ENCODE measurements around the gene PLPP1. TPM values are rescaled to one million over a fixed set of nuclear protein-coding genes. Genes with fewer than 3 reads are reported as not detected.

Gene PLPP1
- 12.8 TPM for polyA plus RNA-seq (2012; ENCODE audit: insufficient read length, low read depth)

DNA sequence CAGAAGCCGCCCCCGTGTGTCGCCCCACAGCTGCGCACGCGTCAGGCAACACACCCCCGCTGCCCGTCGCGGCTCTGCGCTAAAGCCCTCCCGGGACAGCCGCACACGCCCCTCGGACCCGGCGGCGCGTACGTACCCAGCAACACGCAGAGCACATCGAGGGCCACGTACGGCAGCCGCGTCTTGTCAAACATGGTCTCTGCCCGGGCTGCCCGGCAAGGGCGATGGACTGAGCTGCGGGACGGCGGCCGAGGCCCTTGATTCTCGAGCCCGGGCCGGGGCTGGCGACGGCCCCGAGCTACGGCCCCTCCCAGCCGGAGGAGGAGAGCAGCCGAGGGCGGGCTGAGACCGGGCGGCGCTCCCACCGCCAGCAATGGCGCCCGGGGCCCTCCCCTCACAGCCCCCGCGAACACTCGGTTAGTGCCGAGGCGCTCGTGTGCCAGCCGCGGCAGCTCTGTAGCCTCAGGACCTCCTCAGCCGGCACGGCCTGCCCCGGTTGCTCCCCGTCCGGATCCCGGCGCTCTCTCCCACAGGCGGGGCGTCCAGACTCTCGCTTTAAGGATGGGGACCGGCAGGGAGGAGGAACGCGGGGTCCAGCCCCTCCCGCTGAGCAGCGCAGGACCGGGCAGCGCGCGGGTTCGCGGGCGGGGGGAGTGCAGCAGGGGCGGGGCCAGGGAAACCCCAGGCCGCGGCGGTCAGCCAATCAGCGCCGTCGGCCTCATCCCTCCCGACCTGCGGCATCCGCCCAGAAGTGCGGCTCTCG lies at the start of gene PLPP1:
TSS of gene PLPP1 (minus strand) at position 529 of the 763 bp plus-strand sequence. CDS start at position 194, 335 bp downstream.
- peak; percentile 89 for TF ChIP-seq POLR2AphosphoS5 (IDR thresholded peaks at IDR 0.05; ENCODE audit: low read depth, low read length)
- TF ChIP-seq TAF1 (IDR thresholded peaks at IDR 0.05; ENCODE audit: borderline replicate concordance, insufficient read depth, low read length), result peak; percentile 66; the same call in 1 of the 2 replicates
- TF ChIP-seq FOXP2 (optimal IDR thresholded peaks at IDR 0.05; ENCODE audit: borderline replicate concordance, extremely low read depth, extremely low read length, insufficient read depth), result peak; percentile 25
- 0 out of 2 replicates have a peak, but pooled peaks have one; percentile 28 for TF ChIP-seq SIN3A (IDR thresholded peaks at IDR 0.05; ENCODE audit: borderline replicate concordance, insufficient read depth, low read length)
- TF ChIP-seq, protein P1, sequence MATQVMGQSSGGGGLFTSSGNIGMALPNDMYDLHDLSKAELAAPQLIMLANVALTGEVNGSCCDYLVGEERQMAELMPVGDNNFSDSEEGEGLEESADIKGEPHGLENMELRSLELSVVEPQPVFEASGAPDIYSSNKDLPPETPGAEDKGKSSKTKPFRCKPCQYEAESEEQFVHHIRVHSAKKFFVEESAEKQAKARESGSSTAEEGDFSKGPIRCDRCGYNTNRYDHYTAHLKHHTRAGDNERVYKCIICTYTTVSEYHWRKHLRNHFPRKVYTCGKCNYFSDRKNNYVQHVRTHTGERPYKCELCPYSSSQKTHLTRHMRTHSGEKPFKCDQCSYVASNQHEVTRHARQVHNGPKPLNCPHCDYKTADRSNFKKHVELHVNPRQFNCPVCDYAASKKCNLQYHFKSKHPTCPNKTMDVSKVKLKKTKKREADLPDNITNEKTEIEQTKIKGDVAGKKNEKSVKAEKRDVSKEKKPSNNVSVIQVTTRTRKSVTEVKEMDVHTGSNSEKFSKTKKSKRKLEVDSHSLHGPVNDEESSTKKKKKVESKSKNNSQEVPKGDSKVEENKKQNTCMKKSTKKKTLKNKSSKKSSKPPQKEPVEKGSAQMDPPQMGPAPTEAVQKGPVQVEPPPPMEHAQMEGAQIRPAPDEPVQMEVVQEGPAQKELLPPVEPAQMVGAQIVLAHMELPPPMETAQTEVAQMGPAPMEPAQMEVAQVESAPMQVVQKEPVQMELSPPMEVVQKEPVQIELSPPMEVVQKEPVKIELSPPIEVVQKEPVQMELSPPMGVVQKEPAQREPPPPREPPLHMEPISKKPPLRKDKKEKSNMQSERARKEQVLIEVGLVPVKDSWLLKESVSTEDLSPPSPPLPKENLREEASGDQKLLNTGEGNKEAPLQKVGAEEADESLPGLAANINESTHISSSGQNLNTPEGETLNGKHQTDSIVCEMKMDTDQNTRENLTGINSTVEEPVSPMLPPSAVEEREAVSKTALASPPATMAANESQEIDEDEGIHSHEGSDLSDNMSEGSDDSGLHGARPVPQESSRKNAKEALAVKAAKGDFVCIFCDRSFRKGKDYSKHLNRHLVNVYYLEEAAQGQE (IDR thresholded peaks at IDR 0.05; ENCODE audit: insufficient read depth in 1 of 2, low read depth in 2 of 2, low read length in 2 of 2), result 0 out of 4 replicates have a peak, but pooled peaks of 1 of the 2 experiments have one; percentile 16

GRCh38 chr5:55583578-55583977 lies 48.8 kb upstream of the PLPP1 start:
- TF ChIP-seq POLR2AphosphoS5 (IDR thresholded peaks at IDR 0.05; ENCODE audit: low read depth, low read length), result no peak
- no peak for TF ChIP-seq SIN3A (IDR thresholded peaks at IDR 0.05; ENCODE audit: borderline replicate concordance, insufficient read depth, low read length)
- TF ChIP-seq, protein P1 (IDR thresholded peaks at IDR 0.05; ENCODE audit: insufficient read depth in 1 of 2, low read depth in 2 of 2, low read length in 2 of 2), result no peak
- no peak for TF ChIP-seq TAF1 (IDR thresholded peaks at IDR 0.05; ENCODE audit: borderline replicate concordance, insufficient read depth, low read length)
- TF ChIP-seq FOXP2 (optimal IDR thresholded peaks at IDR 0.05; ENCODE audit: borderline replicate concordance, extremely low read depth, extremely low read length, insufficient read depth), result no peak

- TF ChIP-seq, protein P1 (IDR thresholded peaks at IDR 0.05; ENCODE audit: insufficient read depth in 1 of 2, low read depth in 2 of 2, low read length in 2 of 2), result no peak
- TF ChIP-seq POLR2AphosphoS5 (IDR thresholded peaks at IDR 0.05; ENCODE audit: low read depth, low read length) (no peak), FOXP2 (optimal IDR thresholded peaks at IDR 0.05; ENCODE audit: borderline replicate concordance, extremely low read depth, extremely low read length, insufficient read depth) (no peak), TAF1 (IDR thresholded peaks at IDR 0.05; ENCODE audit: borderline replicate concordance, insufficient read depth, low read length) (no peak), SIN3A (IDR thresholded peaks at IDR 0.05; ENCODE audit: borderline replicate concordance, insufficient read depth, low read length) (no peak)
Measured at GRCh38 chr5:55582256-55582655, 47.5 kb upstream of the PLPP1 start.

GRCh38 chr5:55580042-55580441 lies 45.3 kb upstream of the PLPP1 start:
- no peak for TF ChIP-seq SIN3A (IDR thresholded peaks at IDR 0.05; ENCODE audit: borderline replicate concordance, insufficient read depth, low read length)
- TF ChIP-seq FOXP2 (optimal IDR thresholded peaks at IDR 0.05; ENCODE audit: borderline replicate concordance, extremely low read depth, extremely low read length, insufficient read depth), result no peak
- no peak for TF ChIP-seq TAF1 (IDR thresholded peaks at IDR 0.05; ENCODE audit: borderline replicate concordance, insufficient read depth, low read length)
- TF ChIP-seq, protein P1 (IDR thresholded peaks at IDR 0.05; ENCODE audit: insufficient read depth in 1 of 2, low read depth in 2 of 2, low read length in 2 of 2), result no peak
- no peak for TF ChIP-seq POLR2AphosphoS5 (IDR thresholded peaks at IDR 0.05; ENCODE audit: low read depth, low read length)
